HepG2 (cell line): ENCODE measurements around the gene TMX2. TPM values are rescaled to one million over a fixed set of nuclear protein-coding genes. Genes with fewer than 3 reads are reported as not detected.

Experiments
- ATF2 ChIP-seq: sonication (generic); formaldehyde crosslinking; IDR thresholded peaks from 2 replicates; pipeline ENCODE4 v1.4.0; 2020; ENCODE audit warnings: missing genetic modification reagents
- BHLHE40 ChIP-seq: IDR thresholded peaks from 2 replicates; pipeline ENCODE4 v1.6.1; 2011; ENCODE audit warnings: low read length, improper control_type of control experiment
- CBFB ChIP-seq: sonication (generic); formaldehyde crosslinking; IDR thresholded peaks from 2 replicates; pipeline ENCODE4 v1.4.0; 2020; ENCODE audit warnings: missing genetic modification reagents
- FUBP1 ChIP-seq: sonication (generic); formaldehyde crosslinking; IDR thresholded peaks from 2 replicates; pipeline ENCODE4 v1.5.1; 2020; ENCODE audit warnings: missing genetic modification reagents, mild to moderate bottlenecking, borderline replicate concordance
- HDAC2 ChIP-seq: sonication (generic); formaldehyde crosslinking; IDR thresholded peaks from 2 replicates; pipeline ENCODE4 v1.4.0; 2020; ENCODE audit warnings: missing genetic modification reagents
- HNF1A ChIP-seq, 2 experiments: sonication (generic) in 1 of 2; formaldehyde crosslinking in 1 of 2; IDR thresholded peaks; 2 replicates each; pipeline versions ENCODE4 v1.4.0 to v1.6.1; 2016 to 2020; ENCODE audit warnings: borderline replicate concordance in 1 of 2, low read depth in 1 of 2, mild to moderate bottlenecking in 1 of 2, missing genetic modification reagents in 1 of 2
- KAT8 ChIP-seq: IDR thresholded peaks from 2 replicates; pipeline ENCODE4 v1.6.1; 2016; ENCODE audit warnings: missing genetic modification reagents, missing compliant biosample characterization
- MAFF ChIP-seq: IDR thresholded peaks from 2 replicates; pipeline ENCODE4 v1.6.1; 2011; ENCODE audit warnings: low read depth, low read length, improper control_type of control experiment
- MEF2D ChIP-seq: sonication (generic); formaldehyde crosslinking; IDR thresholded peaks from 2 replicates; pipeline ENCODE4 v1.5.1; 2020; ENCODE audit warnings: mild to moderate bottlenecking, missing genetic modification reagents
- MEIS1 ChIP-seq: sonication (generic); formaldehyde crosslinking; IDR thresholded peaks from 2 replicates; pipeline ENCODE4 v1.9.0; 2021; ENCODE audit warnings: mild to moderate bottlenecking, missing genetic modification reagents, moderate library complexity, borderline replicate concordance
- NR3C1 ChIP-seq: sonication (generic); formaldehyde crosslinking; IDR thresholded peaks from 2 replicates; pipeline ENCODE4 v1.4.0; 2020; ENCODE audit warnings: missing genetic modification reagents
- POLR2A ChIP-seq, 2 experiments: IDR thresholded peaks; 2 replicates each; pipeline ENCODE4 v1.6.1; 2011; ENCODE audit warnings: low read depth in 2 of 2, low read length in 2 of 2, mild to moderate bottlenecking in 1 of 2, moderate library complexity in 1 of 2; ENCODE audit not compliant: insufficient read depth in 1 of 2
- RXRB ChIP-seq: IDR thresholded peaks from 2 replicates; pipeline ENCODE4 v1.6.1; 2016; ENCODE audit warnings: borderline replicate concordance, missing genetic modification reagents, missing compliant biosample characterization
- SOX5 ChIP-seq: IDR thresholded peaks from 2 replicates; pipeline ENCODE4 v1.6.1; 2016; ENCODE audit warnings: borderline replicate concordance
- TFAP4 ChIP-seq: sonication (generic); IDR thresholded peaks from 2 replicates; pipeline ENCODE4 v1.6.1; 2016; ENCODE audit warnings: low read depth, borderline replicate concordance
- TRAFD1 ChIP-seq: sonication (generic); formaldehyde crosslinking; IDR thresholded peaks from 2 replicates; pipeline ENCODE4 v1.5.1; 2020; ENCODE audit warnings: missing genetic modification reagents, mild to moderate bottlenecking, borderline replicate concordance
- ZBTB7B ChIP-seq: sonication (generic); formaldehyde crosslinking; IDR thresholded peaks from 2 replicates; pipeline ENCODE4 v1.4.0; 2020; ENCODE audit warnings: missing genetic modification reagents
- ZNF251 ChIP-seq: sonication (generic); formaldehyde crosslinking; IDR thresholded peaks from 2 replicates; pipeline ENCODE4 v1.9.0; 2021; ENCODE audit warnings: mild to moderate bottlenecking, missing genetic modification reagents
- ZNF879 ChIP-seq: sonication (generic); formaldehyde crosslinking; IDR thresholded peaks from 2 replicates; pipeline ENCODE4 v1.8.1; 2023; ENCODE audit warnings: missing genetic modification reagents
- polyA plus RNA-seq, 8 experiments: library from polyadenylated mRNA; depleted of rRNA in 3 of 8; stranded (reverse) in 7 of 8; unstranded in 1 of 8; fragments of >200 nt; fragmentation: Illumina TruSeq in 4 of 8; extraction: Trizol in 4 of 8; gene quantifications; 2 replicates each; pipeline versions ENCODE4 v1.2.1 to v1.2.3, GENCODE V29; 2011 to 2016; ENCODE audit warnings: low read depth in 4 of 8, missing spikeins in 1 of 8, mixed read lengths in 1 of 8; ENCODE audit not compliant: insufficient read depth in 1 of 8
- total RNA-seq, 5 experiments: library from RNA; depleted of rRNA; stranded (reverse); fragments of >200 nt; fragmentation: Illumina TruSeq; extraction: Trizol; gene quantifications; 2 replicates each; pipeline ENCODE4 v1.2.3, GENCODE V29; 2016; ENCODE audit warnings: low read depth in 1 of 5

TMX2 gene
- total and polyA plus RNA-seq, 2 of the 13 experiments (the other 11 are each of a cell fraction or from before 2014, with no cell fraction given): 84.5 to 129 TPM

- TF ChIP-seq ATF2 (CRISPR knock-in tag): peak; percentile 42; the same call in 1 of the 2 replicates
- TF ChIP-seq ZNF251 (CRISPR knock-in tag): no peak
- TF ChIP-seq ZBTB7B (CRISPR knock-in tag): no peak
- peak; percentile 80 for TF ChIP-seq BHLHE40
- TF ChIP-seq SOX5 (CRISPR knock-in tag): peak; percentile 74; the same call in 1 of the 2 replicates
- peak; percentile 28; the same call in 1 of the 2 replicates for TF ChIP-seq MAFF
- TF ChIP-seq MEIS1: no peak
- 0 out of 4 replicates have a peak, but pooled peaks of 1 of the 2 experiments have one; percentile 31 for TF ChIP-seq POLR2A (IDR thresholded peaks at IDR 0.05; ENCODE audit: insufficient read depth in 1 of 2, low read depth in 2 of 2, low read length in 2 of 2)
- no peak for TF ChIP-seq FUBP1
- no peak for TF ChIP-seq CBFB (CRISPR knock-in tag)
- no peak for TF ChIP-seq ZNF879
- TF ChIP-seq MEF2D: no peak
- TF ChIP-seq NR3C1: no peak
- TF ChIP-seq TFAP4: peak; percentile 60; the same call in 1 of the 2 replicates
- TF ChIP-seq TRAFD1 (CRISPR knock-in tag): no peak
- TF ChIP-seq KAT8 (CRISPR knock-in tag): peak; percentile 20; the same call in 1 of the 2 replicates
- peak; percentile 32; the same call in 1 of the 2 replicates for TF ChIP-seq HDAC2
- TF ChIP-seq RXRB (CRISPR knock-in tag): peak; percentile 66
- no peak for TF ChIP-seq HNF1A (IDR thresholded peaks at IDR 0.05; ENCODE audit: low read depth)
- TF ChIP-seq HNF1A (CRISPR knock-in tag; IDR thresholded peaks at IDR 0.05; ENCODE audit: borderline replicate concordance): no peak
These were observed 65.5 kb downstream of the TMX2 start (continued) for GRCh38 chr11:57777969-57778317.
